Left renal pelvis (tissue), 4 donors: ENCODE data around the gene NEDD1. TPM values are rescaled to one million over a fixed set of nuclear protein-coding genes. Genes with fewer than 3 reads are reported as not detected.

Source experiments
- DNase-seq, 4 donors: peaks; one replicate each; pipeline ENCODE4 v3.0.0-alpha.2; 2013; ENCODE audit warnings: low read depth in 4 of 4, low spot score in 3 of 4
- polyA plus RNA-seq, 4 donors: library from polyadenylated mRNA; unstranded; fragments of 120-200 nt; gene quantifications; one replicate each; pipeline ENCODE4 v1.2.1, GENCODE V29; 2013; ENCODE audit not compliant: insufficient read length in 4 of 4

Gene NEDD1
- polyA plus RNA-seq = 10 to 100 TPM; 31.1 to 45.7 (median 37.7) TPM

GRCh38 chr12:96906849-96907670, at the start of gene NEDD1:
NEDD1 (plus strand) TSS chr12:96907257; CDS start chr12:96909760, 2,503 bp downstream.
- DNase-seq = peak; percentile 62 to 74 (median 70)

- DNase-seq = no peak
Measured at GRCh38 chr12:96858162-96858561, 48.9 kb upstream of the NEDD1 start.

- DNase-seq = no peak
Measured at GRCh38 chr12:96861656-96862055, 45.4 kb upstream of the NEDD1 start.

- no peak for DNase-seq
Measured at GRCh38 chr12:96862326-96862725, 44.7 kb upstream of the NEDD1 start.

GRCh38 chr12:96864335-96864734, 42.7 kb upstream of the NEDD1 start:
- DNase-seq = no peak

- DNase-seq = no peak
Measured at GRCh38 chr12:96866801-96867590, 40.1 kb upstream of the NEDD1 start.

- DNase-seq = no peak
Measured at GRCh38 chr12:96870946-96871345, 36.1 kb upstream of the NEDD1 start.

GRCh38 chr12:96872961-96873360, 34.1 kb upstream of the NEDD1 start:
- no peak for DNase-seq

GRCh38 chr12:96874211-96874610, 32.8 kb upstream of the NEDD1 start:
- no peak for DNase-seq

- no peak for DNase-seq
Measured at GRCh38 chr12:96876966-96877365, 30.1 kb upstream of the NEDD1 start.

GRCh38 chr12:96878704-96879103, 28.4 kb upstream of the NEDD1 start:
- no peak for DNase-seq

- no peak for DNase-seq
Measured at GRCh38 chr12:96879301-96879700, 27.8 kb upstream of the NEDD1 start.

GRCh38 chr12:96880220-96880619, 26.8 kb upstream of the NEDD1 start:
- DNase-seq = no peak

GRCh38 chr12:96881608-96882007, 25.4 kb upstream of the NEDD1 start:
- DNase-seq = no peak

GRCh38 chr12:96882862-96883261, 24.2 kb upstream of the NEDD1 start:
- no peak for DNase-seq

- no peak for DNase-seq
Measured at GRCh38 chr12:96883571-96883970, 23.5 kb upstream of the NEDD1 start.

GRCh38 chr12:96886998-96887677, 19.9 kb upstream of the NEDD1 start:
- peak in 2 of 4 donors; percentile 26 to 36 for DNase-seq

GRCh38 chr12:96889273-96889933, 17.7 kb upstream of the NEDD1 start:
- no peak for DNase-seq

GRCh38 chr12:96890331-96890730, 16.7 kb upstream of the NEDD1 start:
- no peak for DNase-seq

- DNase-seq = no peak
Measured at GRCh38 chr12:96892104-96892503, 15.0 kb upstream of the NEDD1 start.

GRCh38 chr12:96897421-96897820, 9.6 kb upstream of the NEDD1 start:
- no peak for DNase-seq
